GM06990 (cell line): ENCODE results near the gene CLDN1.
"Not testable (repeated sequence)": the region's sequence is repeated elsewhere in the genome, so short reads cannot be mapped to it uniquely, and the experiment has no call there.

Experiments used
- DNase-seq: peaks from one replicate; pipeline ENCODE4 v3.0.0-alpha.2; 2011; ENCODE audit not compliant: insufficient read length; ENCODE audit errors: extremely low read depth
- H3K27me3 ChIP-seq: replicated peaks from 2 replicates; pipeline ENCODE4 v1.6.0; 2011; ENCODE audit warnings: low read length; ENCODE audit not compliant: control insufficient read depth, insufficient read depth
- H3K36me3 ChIP-seq: 2 replicates; pipeline ENCODE4 v1.5.1; 2011; ENCODE audit warnings: low read length; ENCODE audit not compliant: control insufficient read depth, insufficient read depth
- H3K4me3 ChIP-seq: replicated peaks from 2 replicates; pipeline ENCODE4 v1.5.1; 2011; ENCODE audit warnings: low read depth, mild to moderate bottlenecking, control low read depth, low read length
- TF ChIP-seq, protein P1 (sequence below): IDR thresholded peaks from 2 replicates; pipeline ENCODE4 v1.5.1; 2011; ENCODE audit warnings: low read length, control low read depth, mild to moderate bottlenecking, inconsistent platforms; ENCODE audit not compliant: insufficient read depth, poor library complexity, severe bottlenecking

Gene CLDN1

DNA sequence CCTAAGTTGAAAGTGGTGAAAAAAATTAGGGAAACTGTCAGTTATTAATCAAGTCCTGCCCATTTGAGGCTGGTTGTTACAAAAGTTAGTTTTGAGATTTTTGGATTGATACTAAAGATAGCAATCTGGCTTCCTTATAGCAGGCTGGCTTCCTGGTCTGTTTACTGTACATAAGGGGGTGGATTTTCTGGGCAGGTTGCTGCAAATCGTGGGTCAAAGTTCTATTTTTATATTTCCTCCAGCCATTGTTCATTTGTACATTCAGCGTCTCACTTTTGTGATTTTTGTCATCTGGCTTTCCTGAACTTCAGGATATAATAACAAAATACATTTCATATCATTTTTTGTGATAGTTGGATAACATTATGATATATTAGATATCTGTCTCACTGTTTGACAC, 49.5 kb downstream of the CLDN1 start:
- Histone ChIP-seq H3K27me3 (no peaks in the 10 kb centered on the region), H3K36me3 (no peaks in the 10 kb centered on the region), H3K4me3 (no peak overlapping the region)
- TF ChIP-seq, protein P1, sequence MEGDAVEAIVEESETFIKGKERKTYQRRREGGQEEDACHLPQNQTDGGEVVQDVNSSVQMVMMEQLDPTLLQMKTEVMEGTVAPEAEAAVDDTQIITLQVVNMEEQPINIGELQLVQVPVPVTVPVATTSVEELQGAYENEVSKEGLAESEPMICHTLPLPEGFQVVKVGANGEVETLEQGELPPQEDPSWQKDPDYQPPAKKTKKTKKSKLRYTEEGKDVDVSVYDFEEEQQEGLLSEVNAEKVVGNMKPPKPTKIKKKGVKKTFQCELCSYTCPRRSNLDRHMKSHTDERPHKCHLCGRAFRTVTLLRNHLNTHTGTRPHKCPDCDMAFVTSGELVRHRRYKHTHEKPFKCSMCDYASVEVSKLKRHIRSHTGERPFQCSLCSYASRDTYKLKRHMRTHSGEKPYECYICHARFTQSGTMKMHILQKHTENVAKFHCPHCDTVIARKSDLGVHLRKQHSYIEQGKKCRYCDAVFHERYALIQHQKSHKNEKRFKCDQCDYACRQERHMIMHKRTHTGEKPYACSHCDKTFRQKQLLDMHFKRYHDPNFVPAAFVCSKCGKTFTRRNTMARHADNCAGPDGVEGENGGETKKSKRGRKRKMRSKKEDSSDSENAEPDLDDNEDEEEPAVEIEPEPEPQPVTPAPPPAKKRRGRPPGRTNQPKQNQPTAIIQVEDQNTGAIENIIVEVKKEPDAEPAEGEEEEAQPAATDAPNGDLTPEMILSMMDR = no peak
- no peak for DNase-seq

- Histone ChIP-seq H3K27me3 (no peaks in the 10 kb centered on the region), H3K36me3 (no peaks in the 10 kb centered on the region), H3K4me3 (no peak overlapping the region)
- TF ChIP-seq, protein P1 = no peak
- DNase-seq = no peak
Observed at GRCh38 chr3:190269101-190269500, 53.1 kb downstream of the CLDN1 start.

GRCh38 chr3:190267464-190267863, 54.8 kb downstream of the CLDN1 start:
- DNase-seq, H3K36me3 ChIP-seq, H3K27me3 ChIP-seq, H3K4me3 ChIP-seq: not testable (repeated sequence)

DNA sequence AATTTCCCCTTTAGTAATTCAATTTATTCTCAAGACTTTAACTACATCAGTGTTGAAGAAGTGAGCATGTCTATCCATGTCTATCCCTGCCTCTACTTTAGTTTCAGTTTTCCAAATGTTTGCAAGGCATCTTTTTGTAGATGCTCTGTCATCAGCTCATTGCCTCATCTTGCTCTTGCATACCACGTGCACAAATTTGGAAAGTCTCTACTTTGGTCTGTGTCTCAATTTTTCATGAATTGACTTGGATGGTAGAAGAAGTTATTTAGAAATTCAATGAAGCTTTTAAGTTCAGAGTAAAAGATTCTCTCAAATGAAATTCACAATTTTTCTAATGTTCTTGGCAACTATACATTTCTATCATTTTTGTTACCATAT, 55.3 kb downstream of the CLDN1 start:
- no peak for DNase-seq
- Histone ChIP-seq H3K36me3 (no peaks in the 10 kb centered on the region), H3K27me3 (no peaks in the 10 kb centered on the region), H3K4me3 (no peak overlapping the region)
- TF ChIP-seq, protein P1 = no peak

- H3K4me3 ChIP-seq = no peak overlapping the region
- TF ChIP-seq, protein P1 = no peak
- no peaks in the 10 kb centered on the region for H3K27me3 ChIP-seq
- DNase-seq = no peak
- H3K36me3 ChIP-seq = no peaks in the 10 kb centered on the region
Observed at GRCh38 chr3:190266265-190266912, 55.9 kb downstream of the CLDN1 start.

GRCh38 chr3:190265796-190266195, 56.5 kb downstream of the CLDN1 start:
- Histone ChIP-seq H3K36me3 (no peaks in the 10 kb centered on the region), H3K4me3 (no peak overlapping the region), H3K27me3 (no peaks in the 10 kb centered on the region)
- no peak for DNase-seq
- TF ChIP-seq, protein P1 = no peak
